ENCODE data around the gene BCAS3. TPM values are rescaled to one million over a fixed set of nuclear protein-coding genes. Genes with fewer than 3 reads are reported as not detected.
A peak's percentile ranks its signal among the peaks of the same experiment; 100 is the strongest.
"Not testable (repeated sequence)": the region's sequence is repeated elsewhere in the genome, so short reads cannot be mapped to it uniquely, and the experiment has no call there.

BCAS3 gene
- total RNA-seq, 4 donors from 2014 or later, result 13.0 to 27.8 (median 20.7) TPM

DNA sequence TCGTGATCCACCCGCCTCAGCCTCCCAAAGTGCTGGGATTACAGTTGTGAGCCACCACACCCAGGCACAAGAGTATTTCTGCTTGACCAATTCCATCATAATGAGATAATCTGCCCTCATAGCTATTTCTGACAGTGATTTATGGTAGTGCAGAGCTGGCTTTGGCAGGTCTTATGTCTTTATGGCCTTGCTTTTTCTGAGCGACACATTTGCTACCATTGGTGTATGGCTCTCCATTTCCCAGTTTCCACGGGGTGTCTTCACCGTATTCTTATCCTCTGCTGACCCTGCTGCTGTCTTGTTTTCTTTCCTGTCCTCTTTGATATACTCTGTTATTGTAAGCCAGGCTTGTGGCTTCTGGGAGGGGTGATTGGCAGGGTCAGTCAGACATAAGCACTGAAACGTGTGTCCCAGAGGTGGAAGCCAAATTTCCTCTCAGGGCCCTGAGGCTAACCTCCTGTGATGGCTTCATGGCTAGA is 560.8 kb downstream of the BCAS3 start:
- Histone ChIP-seq H3K27ac (peak overlapping the region in 1 of 4 donors; percentile 21), H3K4me3 (no peak overlapping the region), H3K36me3 (no peaks in the 10 kb centered on the region), H3K27me3 (no peaks in the 10 kb centered on the region), H3K4me1 (peaks cover 0 to 22% (median 0%) of the 10 kb centered on the region in 3 donors), H3K9me3 (no peaks in the 10 kb centered on the region)
- DNase-seq, result no peak
- intact Hi-C loops (cut with DNase I), result no loop called here
- TF ChIP-seq, protein P1, sequence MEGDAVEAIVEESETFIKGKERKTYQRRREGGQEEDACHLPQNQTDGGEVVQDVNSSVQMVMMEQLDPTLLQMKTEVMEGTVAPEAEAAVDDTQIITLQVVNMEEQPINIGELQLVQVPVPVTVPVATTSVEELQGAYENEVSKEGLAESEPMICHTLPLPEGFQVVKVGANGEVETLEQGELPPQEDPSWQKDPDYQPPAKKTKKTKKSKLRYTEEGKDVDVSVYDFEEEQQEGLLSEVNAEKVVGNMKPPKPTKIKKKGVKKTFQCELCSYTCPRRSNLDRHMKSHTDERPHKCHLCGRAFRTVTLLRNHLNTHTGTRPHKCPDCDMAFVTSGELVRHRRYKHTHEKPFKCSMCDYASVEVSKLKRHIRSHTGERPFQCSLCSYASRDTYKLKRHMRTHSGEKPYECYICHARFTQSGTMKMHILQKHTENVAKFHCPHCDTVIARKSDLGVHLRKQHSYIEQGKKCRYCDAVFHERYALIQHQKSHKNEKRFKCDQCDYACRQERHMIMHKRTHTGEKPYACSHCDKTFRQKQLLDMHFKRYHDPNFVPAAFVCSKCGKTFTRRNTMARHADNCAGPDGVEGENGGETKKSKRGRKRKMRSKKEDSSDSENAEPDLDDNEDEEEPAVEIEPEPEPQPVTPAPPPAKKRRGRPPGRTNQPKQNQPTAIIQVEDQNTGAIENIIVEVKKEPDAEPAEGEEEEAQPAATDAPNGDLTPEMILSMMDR (IDR thresholded peaks at IDR 0.05), result no peak
- TF ChIP-seq POLR2A (IDR thresholded peaks at IDR 0.05), result no peak
- WGBS, 2 donors, result 71 to 74% methylated on average over 6 of the region's 6 CpGs

DNA sequence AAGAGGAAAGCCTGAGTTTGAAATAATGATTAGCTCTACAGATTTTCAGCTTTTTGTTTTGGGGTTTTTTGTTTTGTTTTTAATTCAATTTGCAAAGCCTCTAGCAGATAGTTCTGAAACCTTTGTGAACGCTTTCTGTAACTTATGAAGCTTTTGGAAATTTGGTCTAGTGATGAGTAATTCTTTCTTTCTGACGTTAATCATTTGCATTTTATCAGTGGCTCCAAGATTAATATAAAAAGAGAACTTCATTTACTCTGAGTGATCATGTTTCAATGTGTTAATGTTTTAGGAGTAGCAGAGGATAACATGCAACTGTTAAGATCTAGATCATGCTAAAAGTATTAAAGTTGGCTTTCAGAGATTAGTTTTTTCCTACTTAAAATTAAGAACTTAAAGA is 561.7 kb downstream of the BCAS3 start:
- 48 to 64% methylated on average over 2 of the region's 2 CpGs for WGBS, 2 donors
- intact Hi-C loops (cut with DNase I), result no loop called here
- DNase-seq, result no peak
- Histone ChIP-seq H3K4me1 (peaks cover 0 to 22% (median 0%) of the 10 kb centered on the region in 3 donors), H3K9me3 (no peaks in the 10 kb centered on the region), H3K4me3 (no peak overlapping the region), H3K36me3 (no peaks in the 10 kb centered on the region), H3K27ac (no peak overlapping the region), H3K27me3 (no peaks in the 10 kb centered on the region)
- no peak for TF ChIP-seq POLR2A (IDR thresholded peaks at IDR 0.05)

DNA sequence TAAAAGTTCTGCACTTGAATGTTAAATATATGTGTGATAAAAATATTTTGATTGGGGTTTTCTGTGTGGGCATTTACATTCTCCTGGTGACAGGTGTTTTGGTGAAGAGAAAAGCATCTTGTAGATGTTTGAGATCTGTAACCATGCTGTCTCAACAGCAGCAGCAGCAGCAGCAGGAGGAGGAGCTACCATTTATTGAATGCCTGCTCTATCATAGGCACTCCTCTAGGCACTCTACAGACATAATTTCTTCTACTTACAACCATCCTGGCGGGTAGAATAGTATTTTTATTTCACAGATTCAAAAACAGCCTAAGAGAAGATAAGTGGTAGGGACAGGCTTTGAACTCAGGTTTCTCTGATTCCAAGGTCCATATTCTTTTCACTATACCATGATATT is 562.3 kb downstream of the BCAS3 start:
- WGBS, 2 donors, result 100% methylated on average over 1 of the region's 1 CpG
- Histone ChIP-seq H3K9me3 (no peaks in the 10 kb centered on the region), H3K4me3 (no peak overlapping the region), H3K27me3 (no peaks in the 10 kb centered on the region), H3K4me1 (peaks cover 0 to 21% (median 0%) of the 10 kb centered on the region in 3 donors), H3K27ac (no peak overlapping the region), H3K36me3 (no peaks in the 10 kb centered on the region)
- TF ChIP-seq, protein P1 (IDR thresholded peaks at IDR 0.05), result no peak
- no peak for TF ChIP-seq POLR2A (IDR thresholded peaks at IDR 0.05)
- no peak for DNase-seq
- intact Hi-C loops (cut with DNase I), result no loop called here

DNA sequence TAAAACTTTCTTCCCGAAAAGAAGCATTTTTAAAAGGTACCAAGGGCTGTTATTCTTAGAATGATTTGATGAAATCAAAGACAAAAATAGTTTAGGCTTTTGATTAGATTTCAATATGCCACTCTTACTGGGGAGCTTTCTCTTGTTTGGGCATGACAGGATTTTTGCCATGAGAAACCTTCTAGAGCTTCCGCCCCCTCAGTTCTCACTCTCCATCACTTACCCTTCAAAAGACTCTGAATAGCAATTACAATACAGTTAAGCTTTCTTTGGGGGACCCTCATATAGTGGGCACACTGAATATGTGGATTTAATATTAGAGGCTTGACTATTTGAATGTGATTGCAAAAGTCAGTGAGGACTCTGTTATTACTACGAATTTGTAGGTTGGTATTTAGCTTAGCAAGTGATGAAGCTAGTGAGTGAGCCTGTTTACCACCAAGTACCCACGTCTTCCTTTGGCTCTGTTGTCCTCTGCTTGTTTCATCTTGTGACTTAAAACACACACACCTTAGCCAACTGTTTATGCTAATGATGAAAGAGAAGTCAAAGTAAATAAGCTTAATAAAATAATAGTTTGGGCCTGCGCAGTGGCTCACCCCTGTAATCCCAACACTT is 563.3 kb downstream of the BCAS3 start:
- Histone ChIP-seq H3K27me3 (no peaks in the 10 kb centered on the region), H3K27ac (no peak overlapping the region), H3K4me3 (no peak overlapping the region), H3K9me3 (no peaks in the 10 kb centered on the region), H3K4me1 (peaks cover 0 to 11% (median 0%) of the 10 kb centered on the region in 3 donors), H3K36me3 (no peaks in the 10 kb centered on the region)
- intact Hi-C loops (cut with DNase I), result no loop called here
- DNase-seq, result no peak
- TF ChIP-seq POLR2A (IDR thresholded peaks at IDR 0.05), result no peak
- TF ChIP-seq, protein P1 (IDR thresholded peaks at IDR 0.05), result no peak
- WGBS, 2 donors, result 73 to 79% methylated on average over 5 of the region's 5 CpGs

DNA sequence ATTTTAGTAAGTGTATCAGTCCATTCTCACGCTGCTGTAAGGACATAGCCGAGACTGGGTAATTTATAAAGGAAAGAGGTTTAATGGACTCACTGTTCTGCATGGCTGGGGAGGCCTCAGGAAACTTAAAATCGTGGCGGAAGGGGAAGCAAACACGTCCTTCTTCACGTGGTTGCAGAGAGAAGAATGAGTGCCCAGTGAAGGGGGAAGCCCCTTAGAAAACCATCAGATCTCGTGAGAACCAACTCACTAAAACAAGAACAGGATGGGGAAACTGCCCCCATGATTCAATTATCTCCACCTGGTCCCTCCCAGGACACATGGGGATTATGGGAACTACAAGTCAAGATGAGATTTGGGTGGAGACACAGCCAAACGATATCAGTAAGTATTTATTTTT is 567.3 kb downstream of the BCAS3 start:
- H3K9me3 ChIP-seq; DNase-seq; intact Hi-C loops (cut with DNase I); H3K4me3 ChIP-seq; H3K36me3 ChIP-seq; H3K27ac ChIP-seq; H3K27me3 ChIP-seq: not testable (repeated sequence)
- H3K4me1 ChIP-seq, result peaks cover 0 to 11% (median 0%) of the 10 kb centered on the region in 3 donors
- 74 to 88% methylated on average over 8 of the region's 8 CpGs for WGBS, 2 donors

DNA sequence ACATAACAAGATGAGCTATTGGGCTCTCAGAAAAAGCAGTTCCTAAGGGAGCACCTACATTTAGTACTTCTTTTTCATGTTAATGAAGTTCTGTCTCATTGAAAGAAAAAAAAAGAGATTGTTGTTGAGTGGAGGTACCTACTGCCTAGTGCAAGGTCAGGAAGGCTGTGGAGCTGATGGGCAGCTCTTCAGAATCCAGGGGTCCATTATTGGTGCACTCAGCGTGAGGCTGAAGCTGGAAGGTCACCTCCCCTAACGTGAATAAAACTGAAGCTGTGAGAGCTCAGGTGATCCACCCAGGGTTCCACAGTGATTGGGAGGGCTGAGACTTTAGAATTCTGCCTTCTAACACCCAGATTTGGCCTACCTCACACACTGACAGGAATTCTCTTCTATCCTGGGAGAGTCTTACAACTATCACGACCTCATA is 568.1 kb downstream of the BCAS3 start:
- no peak for TF ChIP-seq POLR2A (IDR thresholded peaks at IDR 0.05)
- TF ChIP-seq, protein P1 (IDR thresholded peaks at IDR 0.05), result no peak
- DNase-seq, result no peak
- no peak overlapping the region for H3K4me3 ChIP-seq
- no peaks in the 10 kb centered on the region for H3K36me3 ChIP-seq
- peaks cover 0 to 18% (median 2%) of the 10 kb centered on the region in 3 donors for H3K4me1 ChIP-seq
- intact Hi-C loops (cut with DNase I), result no loop called here
- H3K9me3 ChIP-seq, result no peaks in the 10 kb centered on the region
- H3K27me3 ChIP-seq, result no peaks in the 10 kb centered on the region
- 86 to 89% methylated on average over 2 to 3 of the region's 3 CpGs for WGBS, 2 donors
- H3K27ac ChIP-seq, result no peak overlapping the region
